Activated T-helper 17 cell treated with anti-CD3 and anti-CD28 coated beads, Interleukin-2, amount 50 U/mL, for 72 hours (primary cell): Measurements from ENCODE around the gene EMP2. TPM values are rescaled to one million over a fixed set of nuclear protein-coding genes. Genes with fewer than 3 reads are reported as not detected.
"Not testable (repeated sequence)": the region's sequence is repeated elsewhere in the genome, so short reads cannot be mapped to it uniquely, and the experiment has no call there.

Experiments used
- ATAC-seq: fragments of 150-1000 bp; cut with Tn5 transposase; replicated peaks from 2 replicates; pipeline ENCODE4 v1.10.0; 2021; ENCODE audit warnings: mild to moderate bottlenecking, moderate library complexity
- H3K27ac Mint-ChIP-seq: one replicate; pipeline ENCODE4 v1.8.0; 2022; ENCODE audit warnings: mixed read lengths
- H3K27me3 Mint-ChIP-seq: one replicate; pipeline ENCODE4 v1.8.0; 2022; ENCODE audit warnings: mixed read lengths
- H3K36me3 Mint-ChIP-seq: one replicate; pipeline ENCODE4 v1.8.0; 2022; ENCODE audit warnings: low read depth, mild to moderate bottlenecking, mixed read lengths
- H3K4me1 Mint-ChIP-seq: one replicate; pipeline ENCODE4 v1.8.0; 2022; ENCODE audit warnings: mixed read lengths
- H3K4me3 Mint-ChIP-seq: one replicate; pipeline ENCODE4 v1.8.0; 2022; ENCODE audit warnings: mild to moderate bottlenecking, mixed read lengths
- H3K9me3 Mint-ChIP-seq: one replicate; pipeline ENCODE4 v1.8.0; 2022; ENCODE audit warnings: mixed read lengths
- total RNA-seq, 2 donors: library from RNA; stranded (reverse); gene quantifications; one replicate each; pipeline ENCODE4 v1.2.3, GENCODE V29; 2022

Gene EMP2
- total RNA-seq, 2 donors from 2014 or later, result 0.15 to 0.16 TPM

DNA sequence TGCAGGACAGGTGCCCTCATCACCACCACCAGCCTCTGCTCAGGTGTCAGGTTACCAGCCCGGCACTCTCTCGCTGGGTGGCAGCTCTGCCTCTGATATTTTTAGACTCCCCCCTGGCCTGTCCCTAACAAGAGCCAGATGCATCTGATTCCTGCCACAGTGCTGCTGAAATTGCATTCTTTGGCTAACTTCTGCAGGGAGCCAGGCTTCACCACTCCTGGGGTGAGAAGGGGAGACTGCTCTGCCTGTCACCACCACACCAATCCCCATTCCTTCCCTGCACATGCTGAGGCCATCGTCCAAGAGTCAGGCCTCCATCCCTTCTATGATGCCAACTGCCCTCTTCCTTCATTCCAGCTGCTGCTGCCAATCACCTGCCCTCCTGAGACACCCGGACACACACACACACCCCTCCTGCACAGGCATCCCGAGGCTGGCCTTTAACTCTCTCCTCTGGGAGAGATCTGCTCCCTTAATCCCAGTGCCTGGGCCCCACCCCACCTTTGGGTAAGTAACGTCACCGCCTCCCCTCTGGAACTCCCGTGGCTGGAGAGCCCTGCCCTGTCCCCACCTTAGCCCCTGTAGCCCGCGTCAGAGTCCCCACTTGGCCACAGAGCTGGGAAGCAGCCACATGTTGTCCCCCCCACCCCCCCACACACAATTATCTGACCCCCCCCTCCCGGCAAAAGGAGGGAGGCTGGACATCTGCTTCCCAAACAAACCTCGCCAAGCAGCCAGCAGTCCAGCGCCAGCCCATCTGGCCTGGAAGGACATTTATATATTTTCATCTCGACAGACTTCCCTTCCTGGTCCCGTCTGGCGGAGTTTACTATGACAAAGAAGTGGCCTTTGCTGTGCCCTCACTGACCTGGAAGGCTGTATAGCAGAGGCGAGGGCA, 2.8 kb downstream of the EMP2 start:
- Mint-ChIP-seq H3K27me3 (peaks cover 43% of the 10 kb centered on the region), H3K4me1 (no peaks in the 10 kb centered on the region), H3K36me3 (no peaks in the 10 kb centered on the region), H3K27ac (no peak overlapping the region), H3K9me3 (no peaks in the 10 kb centered on the region), H3K4me3 (no peak overlapping the region)
- ATAC-seq, result no peak

DNA sequence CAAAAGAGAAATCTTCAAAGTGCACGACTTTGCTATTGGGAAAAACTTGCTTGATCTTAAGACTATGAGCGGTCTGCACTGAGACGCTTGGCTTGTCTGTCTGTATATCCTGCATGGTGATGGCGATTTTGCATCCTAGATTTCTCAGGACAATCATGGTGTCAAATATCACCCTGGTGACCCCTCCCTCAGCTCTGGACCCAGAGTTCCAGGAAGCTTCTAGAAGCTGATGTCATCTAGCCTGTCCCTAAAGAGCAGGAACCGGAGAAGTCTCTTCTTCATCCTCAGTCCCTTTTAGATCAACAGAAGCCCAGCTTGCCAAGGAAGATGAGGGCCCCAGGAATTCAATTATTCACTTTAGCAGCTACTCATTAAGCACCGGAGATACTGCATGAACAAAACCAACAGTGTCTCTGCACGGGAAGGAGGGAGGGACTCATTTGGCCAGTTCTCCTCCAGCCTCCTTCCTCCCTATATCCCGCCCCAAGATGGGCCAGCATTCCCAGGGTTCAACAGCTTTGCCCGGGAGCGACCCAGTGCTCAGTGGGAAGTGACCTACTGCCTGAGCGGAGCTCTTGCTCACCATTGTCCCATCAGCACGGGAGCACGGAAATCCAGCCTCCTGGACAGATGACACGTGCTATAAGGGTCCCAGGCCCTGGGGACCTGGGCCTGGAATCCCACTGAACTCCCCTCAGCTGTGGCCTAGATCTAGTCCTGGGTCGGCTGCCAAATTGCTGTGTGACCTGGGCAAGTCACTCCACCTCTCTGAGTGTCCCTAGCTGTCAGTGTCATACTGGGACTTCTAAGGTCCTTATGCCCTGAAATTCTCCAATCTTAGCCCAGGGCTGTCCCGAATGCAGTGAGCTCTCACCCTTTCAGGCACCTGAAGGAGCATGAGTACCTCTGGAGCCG, 3.8 kb downstream of the EMP2 start:
- no peaks in the 10 kb centered on the region for H3K4me1 Mint-ChIP-seq
- no peak overlapping the region for H3K4me3 Mint-ChIP-seq
- H3K36me3 Mint-ChIP-seq, result no peaks in the 10 kb centered on the region
- no peak for ATAC-seq
- H3K27ac Mint-ChIP-seq, result no peak overlapping the region
- H3K9me3 Mint-ChIP-seq, result no peaks in the 10 kb centered on the region
- peaks cover 34% of the 10 kb centered on the region for H3K27me3 Mint-ChIP-seq

DNA sequence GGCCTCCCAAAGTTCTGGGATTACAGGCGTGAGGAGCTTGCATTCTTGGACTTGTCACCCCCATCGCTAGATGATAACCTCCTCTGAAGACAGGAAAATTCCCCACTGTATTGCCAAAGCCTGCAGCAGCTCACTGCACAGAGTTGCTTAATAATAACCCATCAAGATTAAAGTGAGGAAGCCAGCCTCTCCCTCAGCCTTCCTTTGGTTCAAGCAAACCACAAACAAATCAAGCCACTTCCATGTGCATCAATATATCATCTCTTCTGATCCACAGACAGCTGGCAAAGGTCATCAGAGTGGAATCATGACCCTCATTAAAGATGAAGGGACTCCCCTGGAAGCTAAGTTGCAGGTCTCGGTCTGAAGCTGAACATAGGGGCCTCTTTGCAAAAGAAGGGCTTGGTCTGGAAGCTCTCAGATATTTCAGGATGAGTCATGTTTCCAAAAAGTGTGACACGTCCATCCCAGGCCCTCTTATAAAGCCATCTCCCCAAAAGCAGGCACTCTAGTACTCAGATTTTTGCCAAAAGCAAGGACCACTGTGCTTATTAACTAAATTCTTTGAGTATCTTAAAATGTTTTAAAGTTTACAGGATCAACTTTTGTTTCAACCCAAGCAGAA, 4.8 kb downstream of the EMP2 start:
- peaks cover 25% of the 10 kb centered on the region for H3K27me3 Mint-ChIP-seq
- no peaks in the 10 kb centered on the region for H3K4me1 Mint-ChIP-seq
- no peak overlapping the region for H3K4me3 Mint-ChIP-seq
- ATAC-seq, result no peak
- no peaks in the 10 kb centered on the region for H3K36me3 Mint-ChIP-seq
- no peak overlapping the region for H3K27ac Mint-ChIP-seq
- H3K9me3 Mint-ChIP-seq, result no peaks in the 10 kb centered on the region

DNA sequence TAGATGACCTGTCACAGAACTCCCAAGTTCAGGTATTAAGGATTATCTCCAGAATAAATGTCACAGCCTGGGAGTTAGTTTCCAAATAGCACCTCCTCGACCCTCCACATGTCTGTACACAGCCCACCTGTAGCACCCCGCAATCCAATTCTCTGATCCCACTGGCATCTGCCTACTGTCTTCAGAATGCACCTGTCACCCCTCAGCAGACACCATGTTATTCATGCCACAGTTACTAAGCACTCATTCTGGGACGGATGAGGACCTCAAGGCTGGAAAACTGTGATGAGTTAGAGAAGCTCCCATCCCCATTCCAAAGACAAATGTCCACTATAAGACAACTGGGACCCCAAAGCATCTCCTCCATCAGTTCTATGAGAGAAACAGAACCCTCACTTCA, 7.8 kb downstream of the EMP2 start:
- no peak for ATAC-seq
- Mint-ChIP-seq H3K4me3 (no peak overlapping the region), H3K27me3 (peaks cover 12% of the 10 kb centered on the region), H3K27ac (no peak overlapping the region), H3K9me3 (no peaks in the 10 kb centered on the region), H3K36me3 (no peaks in the 10 kb centered on the region), H3K4me1 (no peaks in the 10 kb centered on the region)

DNA sequence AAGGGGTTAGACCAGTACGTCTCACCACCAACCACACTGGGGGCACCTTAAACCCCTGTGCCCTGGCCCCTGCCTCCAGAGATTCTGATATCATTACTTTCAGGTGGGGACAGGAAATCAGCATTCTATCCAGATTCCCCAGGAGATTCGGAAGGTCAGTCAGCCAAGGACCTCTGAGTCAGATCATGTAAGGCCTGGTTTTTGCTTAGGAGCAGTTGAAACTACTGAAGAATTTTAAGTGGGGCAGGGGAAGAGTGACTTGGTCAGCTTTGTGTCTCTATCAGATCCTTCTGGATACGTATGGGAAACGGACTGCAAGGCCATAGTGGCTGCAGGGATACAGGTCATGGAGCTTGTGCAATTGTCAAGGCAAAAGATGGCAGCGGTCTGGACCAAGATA, 9.0 kb downstream of the EMP2 start:
- no peak for ATAC-seq
- Mint-ChIP-seq H3K4me1 (no peaks in the 10 kb centered on the region), H3K27ac (no peak overlapping the region), H3K27me3 (peaks cover 15% of the 10 kb centered on the region), H3K9me3 (no peaks in the 10 kb centered on the region), H3K36me3 (no peaks in the 10 kb centered on the region), H3K4me3 (no peak overlapping the region)

DNA sequence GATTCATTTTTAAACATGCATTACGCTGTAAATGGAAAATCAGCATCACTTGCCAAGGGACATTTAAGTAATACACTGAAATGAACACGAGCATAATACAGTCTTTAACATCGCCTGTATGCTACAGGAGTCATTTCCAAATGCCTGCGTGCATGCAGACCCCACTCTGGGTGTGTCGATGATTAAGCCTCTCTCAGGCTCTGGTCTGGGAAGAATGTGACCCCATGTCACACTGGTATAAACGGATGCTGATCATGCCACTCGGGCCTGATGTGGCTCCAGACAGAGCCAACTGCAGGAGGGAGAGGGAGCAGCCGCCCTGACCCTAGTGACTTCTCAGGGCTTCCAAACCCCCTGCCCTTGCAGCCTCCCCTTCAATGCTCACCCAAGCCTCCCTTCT, 10.8 kb downstream of the EMP2 start:
- Mint-ChIP-seq H3K9me3 (no peaks in the 10 kb centered on the region), H3K4me3 (no peak overlapping the region), H3K36me3 (no peaks in the 10 kb centered on the region), H3K27me3 (peaks cover 18% of the 10 kb centered on the region), H3K27ac (no peak overlapping the region), H3K4me1 (no peaks in the 10 kb centered on the region)
- no peak for ATAC-seq

DNA sequence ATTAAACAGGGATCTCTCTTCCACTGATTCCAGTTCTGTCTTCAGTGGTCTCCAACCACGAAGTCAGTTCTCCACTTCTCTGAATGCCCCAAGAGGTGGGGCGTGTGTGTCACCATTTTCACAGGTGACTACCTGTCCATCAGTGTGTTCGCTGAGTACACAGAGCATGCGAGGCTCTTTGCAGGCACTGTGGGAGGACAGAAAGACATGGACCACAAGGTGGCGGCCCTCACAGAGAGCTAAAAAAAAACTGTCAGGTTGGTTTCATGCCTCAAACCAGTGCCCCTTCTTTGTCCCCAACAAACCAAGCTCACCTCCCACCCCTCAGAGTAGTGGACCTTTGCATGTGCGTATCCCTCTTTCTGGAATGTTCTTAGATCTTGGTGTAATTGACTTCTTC, 13.8 kb downstream of the EMP2 start:
- Mint-ChIP-seq H3K4me3 (no peak overlapping the region), H3K9me3 (peaks cover 8% of the 10 kb centered on the region), H3K4me1 (no peaks in the 10 kb centered on the region), H3K27me3 (peaks cover 26% of the 10 kb centered on the region), H3K36me3 (no peaks in the 10 kb centered on the region), H3K27ac (no peak overlapping the region)
- no peak for ATAC-seq

DNA sequence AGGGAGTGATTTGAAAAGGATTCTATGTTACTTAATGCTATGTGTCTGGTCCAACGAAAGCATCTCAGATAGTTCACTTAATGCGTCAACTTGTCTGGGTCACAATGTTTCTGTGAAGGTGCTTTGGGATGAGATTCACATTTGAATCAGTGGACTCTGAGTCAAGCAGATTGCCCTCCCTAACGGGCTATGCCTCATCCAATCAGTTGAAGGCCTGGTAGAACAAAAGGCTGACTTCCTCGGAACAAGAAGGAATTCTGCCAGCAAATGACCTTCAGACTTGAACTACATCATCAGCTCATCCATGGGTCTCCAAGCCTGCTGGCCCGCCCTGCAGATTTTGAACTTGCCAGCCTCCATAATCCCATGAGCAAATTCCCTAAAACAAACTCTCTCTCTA, 15.2 kb downstream of the EMP2 start:
- Mint-ChIP-seq H3K27ac (no peak overlapping the region), H3K27me3 (peaks cover 39% of the 10 kb centered on the region), H3K4me3 (no peak overlapping the region), H3K4me1 (no peaks in the 10 kb centered on the region), H3K9me3 (peaks cover 9% of the 10 kb centered on the region), H3K36me3 (no peaks in the 10 kb centered on the region)
- no peak for ATAC-seq

DNA sequence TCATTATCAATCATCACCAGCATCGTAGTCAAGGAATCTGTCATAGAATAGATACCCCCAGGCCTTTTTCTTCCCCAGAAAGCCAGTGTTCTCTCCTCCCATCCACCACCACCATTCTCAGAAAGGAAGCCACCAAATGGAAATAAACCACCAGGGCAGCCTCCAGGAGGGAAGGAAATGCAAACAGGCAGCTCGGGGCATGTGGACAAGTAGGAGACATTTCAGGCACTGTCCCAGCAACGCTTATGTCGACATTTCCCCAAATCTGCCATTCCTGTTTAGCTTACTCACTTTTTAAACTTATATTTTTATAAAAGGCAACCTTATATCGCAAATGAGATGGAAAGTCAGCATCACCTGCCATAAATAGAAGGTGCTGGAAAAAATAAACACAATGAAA, 15.8 kb downstream of the EMP2 start:
- H3K4me3 Mint-ChIP-seq, result no peak overlapping the region
- peaks cover 9% of the 10 kb centered on the region for H3K9me3 Mint-ChIP-seq
- peaks cover 39% of the 10 kb centered on the region for H3K27me3 Mint-ChIP-seq
- H3K27ac Mint-ChIP-seq, result no peak overlapping the region
- no peak for ATAC-seq
- no peaks in the 10 kb centered on the region for H3K4me1 Mint-ChIP-seq
- no peaks in the 10 kb centered on the region for H3K36me3 Mint-ChIP-seq

DNA sequence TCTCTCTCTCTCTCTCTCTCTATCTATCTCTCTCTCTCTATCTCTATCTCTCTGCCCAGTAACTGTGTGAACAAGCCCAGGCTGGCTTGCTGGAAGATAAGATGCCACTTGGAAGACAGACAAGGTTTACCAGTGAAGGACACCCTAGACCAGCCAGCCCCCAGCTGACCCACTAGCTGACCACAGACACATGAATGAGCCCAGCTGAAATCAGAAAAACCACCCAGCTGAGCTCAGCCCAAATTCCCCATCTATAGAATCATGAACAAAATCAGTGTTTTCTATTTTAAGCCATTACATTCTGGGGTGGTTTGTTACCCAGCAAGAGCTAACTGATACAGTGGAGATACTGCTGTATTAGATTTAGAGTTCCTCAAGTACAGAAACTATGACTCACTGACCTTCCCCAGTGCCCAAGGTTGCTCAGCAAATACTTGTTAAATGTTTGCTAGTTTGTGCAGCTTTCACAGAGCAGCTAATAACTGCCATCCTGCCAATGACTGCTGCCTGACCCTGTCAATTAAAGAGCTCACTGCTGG, 18.0 kb downstream of the EMP2 start:
- no peaks in the 10 kb centered on the region for H3K4me1 Mint-ChIP-seq

DNA sequence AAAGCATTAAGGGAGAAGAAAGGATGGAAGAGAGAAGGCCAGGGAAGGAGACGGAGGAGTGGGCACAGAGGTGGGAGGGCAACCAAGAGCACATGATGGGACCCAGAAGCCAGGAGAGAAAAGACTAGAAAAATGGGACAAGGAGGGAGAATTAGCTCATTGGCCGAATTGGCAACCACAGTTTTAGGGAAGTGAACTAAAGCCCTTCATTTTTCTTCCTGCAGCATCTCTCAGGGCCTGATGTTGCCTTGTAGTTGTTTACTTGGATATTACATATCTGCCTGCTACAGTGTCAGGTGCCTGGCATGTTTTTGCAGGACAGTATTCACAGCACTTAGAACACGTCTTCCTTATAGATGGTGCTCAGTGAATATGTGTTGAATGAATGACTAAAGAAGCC, 19.0 kb downstream of the EMP2 start:
- peaks cover 9% of the 10 kb centered on the region for H3K9me3 Mint-ChIP-seq
- no peaks in the 10 kb centered on the region for H3K4me1 Mint-ChIP-seq
- H3K27me3 Mint-ChIP-seq, result peaks cover 27% of the 10 kb centered on the region
- no peak for ATAC-seq
- H3K4me3 Mint-ChIP-seq, result no peak overlapping the region
- no peaks in the 10 kb centered on the region for H3K36me3 Mint-ChIP-seq
- H3K27ac Mint-ChIP-seq, result no peak overlapping the region

More for the DNA sequence above, 18.0 kb downstream of the EMP2 start:
- no peak for ATAC-seq
- Mint-ChIP-seq H3K9me3 (peaks cover 9% of the 10 kb centered on the region), H3K27ac (no peak overlapping the region), H3K4me3 (no peak overlapping the region), H3K36me3 (no peaks in the 10 kb centered on the region), H3K27me3 (peaks cover 33% of the 10 kb centered on the region)

DNA sequence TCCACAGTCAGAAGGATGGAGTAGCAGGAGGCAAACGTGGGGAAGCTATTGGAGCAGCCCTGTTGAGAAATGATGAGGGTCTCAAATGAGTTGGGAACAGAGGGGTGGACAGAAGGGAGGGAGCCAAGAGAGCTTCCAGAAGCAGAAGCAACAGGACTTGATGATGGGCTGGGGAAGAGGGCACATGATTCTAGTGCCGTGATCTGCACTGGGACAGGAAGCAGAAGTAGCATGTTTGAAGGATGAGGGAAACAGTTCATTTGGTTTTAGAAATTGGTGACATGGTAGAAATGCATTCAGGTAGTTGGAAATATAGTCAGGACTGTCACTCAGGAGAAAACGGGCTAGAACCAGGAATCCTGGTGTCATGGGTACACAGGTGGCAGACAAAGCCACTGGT, 19.4 kb downstream of the EMP2 start:
- H3K27ac Mint-ChIP-seq, result no peak overlapping the region
- H3K4me1 Mint-ChIP-seq, result no peaks in the 10 kb centered on the region
- ATAC-seq, result no peak

DNA sequence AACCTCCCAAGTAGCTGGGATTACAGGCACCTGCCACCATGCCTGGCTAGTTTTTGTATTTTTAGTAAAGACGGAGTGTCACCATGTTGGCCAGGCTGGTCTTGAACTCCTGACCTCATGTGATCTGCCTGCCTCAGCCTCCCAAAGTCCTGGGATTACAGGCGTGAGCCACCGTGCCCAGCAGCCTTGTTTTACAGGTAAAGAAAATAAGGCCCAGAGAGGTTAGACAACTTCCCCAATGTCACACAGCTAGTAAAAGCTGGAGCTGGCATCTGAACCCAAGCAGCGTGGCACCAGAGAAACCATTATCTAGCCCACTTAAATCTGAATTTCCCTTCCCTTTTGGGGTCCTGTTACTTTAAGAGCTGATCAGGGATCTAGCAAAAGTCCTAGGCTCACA, 20.6 kb downstream of the EMP2 start:
- not testable (repeated sequence) for H3K9me3 Mint-ChIP-seq, H3K36me3 Mint-ChIP-seq, ATAC-seq, H3K4me3 Mint-ChIP-seq, H3K27ac Mint-ChIP-seq, H3K4me1 Mint-ChIP-seq
- peaks cover 33% of the 10 kb centered on the region for H3K27me3 Mint-ChIP-seq

More for the DNA sequence above, 19.4 kb downstream of the EMP2 start:
- Mint-ChIP-seq H3K27me3 (peaks cover 32% of the 10 kb centered on the region), H3K36me3 (no peaks in the 10 kb centered on the region), H3K9me3 (peaks cover 9% of the 10 kb centered on the region), H3K4me3 (no peak overlapping the region)
